Activated T-cell treated with anti-CD3 and anti-CD28 coated beads, Interleukin-2, amount 50 U/mL, for 1 hour (primary cell): ENCODE data around the gene MAP2.

Source experiments
- DNase-seq: peaks from one replicate; pipeline ENCODE4 v3.0.0-alpha.2; 2020

MAP2 gene

DNA sequence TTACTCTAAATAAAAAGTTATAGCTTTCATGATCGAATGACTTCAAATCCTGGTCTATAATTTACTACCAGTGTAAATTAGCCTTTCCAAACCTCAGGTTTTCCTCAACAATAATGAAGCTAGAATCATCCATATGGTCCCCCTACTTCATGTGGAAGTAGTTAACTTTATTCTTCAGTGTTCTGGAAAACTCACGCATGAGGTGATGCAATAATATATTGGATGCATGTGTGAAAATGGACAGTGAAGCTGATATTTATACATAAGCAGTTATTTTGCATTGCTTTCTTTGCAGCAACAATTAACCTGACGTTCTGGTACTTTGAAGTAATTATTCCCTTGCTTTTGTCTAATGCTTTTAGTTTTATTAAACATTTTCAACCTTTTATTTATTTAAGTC, 329.2 kb downstream of the MAP2 start:
- DNase-seq, result no peak

DNA sequence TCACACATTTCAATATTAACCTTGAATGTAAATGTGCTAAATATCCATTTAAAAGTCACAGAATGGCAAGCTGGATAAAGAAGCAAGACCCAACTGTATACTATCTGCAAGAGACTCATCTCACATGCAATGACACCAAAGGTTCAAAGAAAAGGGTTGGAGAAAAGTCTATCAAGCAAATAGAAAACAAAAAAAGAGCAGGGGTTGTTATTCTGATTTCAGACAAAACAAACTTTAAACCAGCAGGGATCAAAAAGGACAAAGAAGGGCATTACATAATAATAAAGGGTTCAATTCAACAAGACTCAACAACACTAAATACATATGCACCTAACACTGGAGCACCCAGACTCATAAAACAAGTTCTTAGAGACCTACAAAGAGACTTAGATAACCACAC, 333.3 kb downstream of the MAP2 start:
- no peak for DNase-seq

DNA sequence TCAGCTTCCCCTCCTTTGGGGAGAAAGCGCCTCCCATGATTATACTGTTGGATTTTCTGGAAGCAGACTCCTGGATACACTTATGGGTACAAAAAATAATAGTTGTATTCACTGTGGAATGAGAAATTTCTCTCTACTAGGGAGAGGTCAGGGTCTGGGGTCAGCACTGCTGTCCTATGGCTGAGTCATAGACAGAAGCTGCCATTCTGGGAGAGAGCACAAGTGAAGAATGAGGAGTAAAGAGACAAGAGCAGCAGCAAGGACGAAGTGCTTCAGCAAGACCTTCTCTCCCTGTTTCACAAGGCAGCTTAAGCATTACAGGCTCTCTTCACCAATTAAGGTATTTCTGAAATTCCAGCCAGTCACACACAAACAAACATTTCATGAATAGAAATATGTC, 337.7 kb downstream of the MAP2 start:
- no peak for DNase-seq

DNA sequence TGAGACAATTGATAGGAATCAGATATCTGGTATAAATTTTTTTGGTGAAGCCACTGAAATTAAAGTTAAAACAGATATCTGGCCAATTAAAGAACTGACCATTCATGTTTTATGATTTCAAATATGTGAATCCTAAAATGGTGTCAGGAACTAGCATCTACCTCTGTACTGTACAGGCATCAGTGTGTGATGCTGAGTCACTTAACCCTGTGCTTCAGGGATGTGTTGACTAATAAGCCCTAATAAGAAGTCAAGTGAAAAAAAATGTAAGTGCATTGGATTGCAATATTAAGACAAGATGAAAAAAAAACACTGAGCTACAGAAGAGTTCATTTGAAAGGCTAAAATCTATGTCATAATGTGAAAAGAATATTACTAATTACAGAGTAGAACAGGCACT, 338.7 kb downstream of the MAP2 start:
- DNase-seq, result no peak

DNA sequence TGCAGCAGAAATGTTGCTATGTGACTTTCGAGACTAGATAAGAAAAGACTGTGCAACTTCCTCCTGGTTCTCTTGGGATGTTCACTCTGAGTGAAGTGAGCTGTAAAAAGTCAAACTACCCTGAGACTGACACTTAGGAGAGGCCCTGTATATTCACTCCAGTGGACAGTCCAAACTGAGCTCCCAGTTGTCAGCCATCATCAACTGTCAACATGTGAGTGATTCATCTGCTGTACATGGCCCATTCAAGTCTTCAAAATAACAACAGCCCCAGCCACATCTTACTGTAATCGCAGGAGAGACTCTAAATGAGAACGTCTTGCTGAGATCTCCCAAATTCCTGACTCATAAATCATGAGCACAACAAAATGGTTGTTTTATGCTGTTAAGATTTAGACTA, 339.3 kb downstream of the MAP2 start:
- DNase-seq, result no peak

DNA sequence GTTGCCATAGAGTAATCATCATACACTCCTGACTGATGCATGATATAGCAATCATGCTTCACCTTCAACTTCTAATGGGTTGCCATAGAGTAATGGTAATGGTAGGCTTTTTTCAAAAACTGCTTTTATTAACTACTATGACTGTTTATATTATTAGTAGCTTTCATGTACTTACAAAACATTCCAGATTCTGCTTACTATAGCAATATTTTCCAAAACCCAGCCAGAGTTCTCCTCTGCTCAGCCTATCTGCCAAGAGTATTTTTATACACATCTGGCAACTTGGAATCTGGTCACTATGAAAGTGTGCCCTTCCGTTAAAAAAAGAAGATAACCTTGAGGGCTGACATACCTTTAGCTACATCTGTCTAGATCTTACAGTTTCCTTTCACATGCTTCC, 342.8 kb downstream of the MAP2 start:
- DNase-seq, result no peak

DNA sequence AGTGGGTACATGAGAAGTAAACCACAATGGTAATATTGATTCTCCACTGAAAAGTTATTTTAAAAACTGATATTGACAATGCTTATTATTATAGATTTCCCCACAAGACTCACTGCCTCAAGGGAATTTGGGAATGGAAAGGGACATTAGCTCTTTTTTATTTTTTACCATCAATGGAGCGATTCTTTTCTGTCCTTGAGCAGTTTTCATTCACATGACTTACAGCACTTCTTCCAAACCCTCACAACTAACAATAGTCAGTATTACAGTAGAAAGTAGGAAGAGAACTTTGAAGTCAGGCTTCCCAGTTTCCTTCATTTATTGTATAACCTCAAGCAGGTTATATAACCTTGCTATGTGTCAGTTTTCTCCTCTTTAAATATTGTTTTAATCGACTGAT, 343.5 kb downstream of the MAP2 start:
- no peak for DNase-seq

DNA sequence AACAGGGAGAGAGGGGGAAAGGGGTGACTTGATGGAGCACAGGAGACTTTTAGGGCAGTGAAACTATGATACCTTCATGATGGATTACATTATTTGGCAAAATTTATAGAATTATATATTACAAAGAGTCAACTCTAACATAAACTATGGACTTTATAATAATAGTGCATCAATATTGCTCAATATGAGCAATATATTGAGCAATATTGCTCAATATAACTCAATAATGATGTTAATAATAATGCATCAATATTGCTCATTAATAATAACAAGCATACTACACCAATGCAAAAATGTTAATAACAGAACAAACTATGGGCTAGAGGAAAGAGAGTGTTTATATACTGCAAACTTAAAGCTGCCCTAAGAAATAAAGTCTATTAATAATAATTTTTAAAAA, 344.7 kb downstream of the MAP2 start:
- no peak for DNase-seq

DNA sequence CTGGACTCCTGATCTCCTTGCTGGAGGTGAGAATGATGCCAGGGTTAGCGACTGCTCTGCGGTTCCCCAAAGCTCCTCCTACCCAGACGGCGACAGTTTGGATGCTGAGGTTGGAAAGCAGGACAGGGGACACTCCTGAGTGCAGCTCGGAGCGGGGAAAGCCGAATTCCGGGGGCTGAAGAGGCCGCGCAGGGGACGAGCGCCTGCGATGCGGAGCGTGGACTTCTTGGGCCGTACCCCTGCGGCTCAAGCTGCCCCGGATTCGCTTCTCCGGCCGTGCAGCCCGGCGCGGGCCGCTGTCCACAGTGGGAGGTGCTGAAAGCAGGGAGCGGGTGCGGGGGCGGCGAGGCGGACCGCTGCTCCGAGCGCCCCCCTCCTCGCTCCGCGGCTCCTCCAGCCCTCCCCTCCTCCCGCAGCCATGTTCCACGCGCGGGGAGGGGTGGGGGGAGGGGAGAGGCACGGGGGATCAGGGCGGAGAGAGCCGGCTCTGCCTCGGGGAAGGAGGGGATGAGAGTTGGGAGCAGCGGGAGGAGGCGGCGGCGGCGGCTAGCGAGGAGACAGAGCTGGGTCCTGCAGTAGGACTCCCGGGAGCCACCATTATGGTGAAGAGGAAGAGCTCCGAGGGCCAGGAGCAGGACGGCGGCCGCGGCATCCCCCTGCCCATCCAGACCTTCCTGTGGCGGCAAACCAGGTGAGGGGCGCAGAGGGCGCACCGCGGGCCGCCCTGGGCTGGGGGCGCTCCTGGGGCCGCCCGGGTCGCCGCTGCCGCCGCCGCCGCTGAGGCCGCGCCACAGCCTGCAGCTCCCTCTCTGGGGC, 347.8 kb downstream of the MAP2 start, which contains the start of gene UNC80:
UNC80 (plus strand) TSS at position 359 of the 816 bp plus-strand sequence; CDS start at position 600, 241 bp downstream.
- peak; percentile 18 for DNase-seq

DNA sequence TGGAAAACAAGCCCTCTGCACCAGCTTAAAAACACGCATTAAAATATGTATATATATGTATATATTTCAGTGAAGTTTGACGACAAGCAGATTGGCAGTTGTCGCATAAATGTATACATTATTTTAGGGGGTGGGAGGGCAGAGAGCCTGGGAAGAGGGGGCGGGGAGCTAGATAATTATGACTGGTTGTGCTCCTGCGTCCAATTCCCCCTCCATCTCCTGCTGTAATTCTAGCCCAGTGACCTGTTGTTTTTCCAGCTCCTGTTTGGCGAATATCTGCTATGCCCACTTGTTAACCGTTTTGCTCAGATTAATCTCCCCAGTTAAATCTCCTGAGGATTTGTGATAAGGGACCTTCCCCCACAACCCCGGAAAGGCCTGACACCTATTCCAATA, 348.4 kb downstream of the MAP2 start:
- no peak for DNase-seq

DNA sequence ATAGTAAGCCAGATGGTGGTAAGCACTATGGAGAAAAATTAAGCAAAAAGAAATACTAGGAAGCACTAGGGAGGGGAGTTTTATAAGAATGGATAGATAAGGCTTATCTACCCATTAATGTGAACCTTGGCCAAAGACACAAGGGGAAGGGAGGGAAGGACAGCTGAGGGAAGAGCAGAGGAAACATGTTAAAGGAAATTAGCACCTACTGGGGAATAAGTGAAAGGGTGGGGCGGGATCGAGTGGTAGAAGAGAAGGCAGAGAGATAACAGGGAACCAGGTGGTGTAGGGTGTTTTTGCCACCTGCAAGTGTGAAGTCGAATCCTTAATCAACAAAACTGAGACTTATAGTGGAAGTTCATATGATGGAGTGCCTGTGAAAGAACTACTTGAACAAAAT, 349.5 kb downstream of the MAP2 start:
- no peak for DNase-seq
